ENCODE results near the gene RNF145. TPM values are rescaled to one million over a fixed set of nuclear protein-coding genes. Genes with fewer than 3 reads are reported as not detected.

The RNF145 gene
- total and polyA plus RNA-seq, 2 of the 13 experiments (the other 11 are each of a cell fraction or from before 2014, with no cell fraction given): 24.6 TPM

DNA sequence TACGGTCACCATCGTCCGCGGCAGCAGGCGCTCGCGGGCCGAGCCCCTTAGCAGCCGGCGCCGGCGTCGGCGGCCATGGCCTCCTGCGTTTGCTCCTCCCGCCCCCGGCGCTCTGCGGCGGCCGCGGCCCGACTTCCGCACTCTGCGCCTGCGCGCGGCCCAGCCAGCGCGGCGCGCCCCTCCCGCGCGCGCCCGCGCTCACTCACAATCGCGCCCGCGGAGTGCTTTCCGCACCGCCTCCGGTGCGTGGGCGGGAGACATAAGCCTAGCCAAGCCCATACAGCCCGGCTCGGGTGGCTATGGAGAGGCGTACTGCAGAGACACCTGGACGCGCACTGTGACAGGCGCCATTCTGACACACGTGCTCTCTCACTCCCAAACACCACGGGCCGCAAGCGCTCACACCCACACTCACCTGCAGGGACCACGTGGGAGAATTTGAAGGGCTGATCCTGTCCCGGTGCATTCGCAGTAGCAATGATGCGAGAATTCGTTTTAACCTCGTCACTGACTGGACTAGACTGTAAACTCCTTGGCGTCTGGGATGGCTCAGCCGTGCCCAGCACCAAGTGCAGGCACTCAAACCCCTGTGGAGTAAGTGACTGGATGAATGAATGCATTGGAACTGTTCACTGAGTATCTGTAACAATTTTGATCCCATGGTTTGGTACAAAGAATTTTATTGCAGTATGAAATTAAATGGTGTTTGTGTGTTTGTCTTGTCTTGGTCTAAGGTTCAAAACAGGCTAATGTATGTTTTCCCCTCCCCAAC lies at the start of gene RNF145 (continued):
- TF ChIP-seq ZNF740 (CRISPR knock-in tag; IDR thresholded peaks at IDR 0.05) (no peak), MEIS1 (CRISPR knock-in tag; IDR thresholded peaks at IDR 0.05; ENCODE audit: borderline replicate concordance) (peak; percentile 41), FOSL2 (CRISPR knock-in tag; IDR thresholded peaks at IDR 0.05) (peak; percentile 32; the same call in 1 of the 2 replicates), ZBTB37 (CRISPR knock-in tag; IDR thresholded peaks at IDR 0.05) (no peak), FOXP4 (CRISPR knock-in tag; IDR thresholded peaks at IDR 0.05) (no peak), NR1H2 (CRISPR knock-in tag; IDR thresholded peaks at IDR 0.05; ENCODE audit: borderline replicate concordance, low read depth) (no peak), THYN1 (CRISPR knock-in tag; IDR thresholded peaks at IDR 0.05; ENCODE audit: borderline replicate concordance, low read depth) (no peak), ZNF607 (CRISPR knock-in tag; IDR thresholded peaks at IDR 0.05; ENCODE audit: borderline replicate concordance) (peak; percentile 49), IKZF5 (CRISPR knock-in tag; IDR thresholded peaks at IDR 0.05) (peak; percentile 73; the same call in 1 of the 2 replicates), ATF7 (IDR thresholded peaks at IDR 0.05) (no peak), ATF7 (CRISPR knock-in tag; IDR thresholded peaks at IDR 0.05) (no peak), ZNF792 (CRISPR knock-in tag; IDR thresholded peaks at IDR 0.05) (peak; percentile 79)
- TF ChIP-seq, protein P1, sequence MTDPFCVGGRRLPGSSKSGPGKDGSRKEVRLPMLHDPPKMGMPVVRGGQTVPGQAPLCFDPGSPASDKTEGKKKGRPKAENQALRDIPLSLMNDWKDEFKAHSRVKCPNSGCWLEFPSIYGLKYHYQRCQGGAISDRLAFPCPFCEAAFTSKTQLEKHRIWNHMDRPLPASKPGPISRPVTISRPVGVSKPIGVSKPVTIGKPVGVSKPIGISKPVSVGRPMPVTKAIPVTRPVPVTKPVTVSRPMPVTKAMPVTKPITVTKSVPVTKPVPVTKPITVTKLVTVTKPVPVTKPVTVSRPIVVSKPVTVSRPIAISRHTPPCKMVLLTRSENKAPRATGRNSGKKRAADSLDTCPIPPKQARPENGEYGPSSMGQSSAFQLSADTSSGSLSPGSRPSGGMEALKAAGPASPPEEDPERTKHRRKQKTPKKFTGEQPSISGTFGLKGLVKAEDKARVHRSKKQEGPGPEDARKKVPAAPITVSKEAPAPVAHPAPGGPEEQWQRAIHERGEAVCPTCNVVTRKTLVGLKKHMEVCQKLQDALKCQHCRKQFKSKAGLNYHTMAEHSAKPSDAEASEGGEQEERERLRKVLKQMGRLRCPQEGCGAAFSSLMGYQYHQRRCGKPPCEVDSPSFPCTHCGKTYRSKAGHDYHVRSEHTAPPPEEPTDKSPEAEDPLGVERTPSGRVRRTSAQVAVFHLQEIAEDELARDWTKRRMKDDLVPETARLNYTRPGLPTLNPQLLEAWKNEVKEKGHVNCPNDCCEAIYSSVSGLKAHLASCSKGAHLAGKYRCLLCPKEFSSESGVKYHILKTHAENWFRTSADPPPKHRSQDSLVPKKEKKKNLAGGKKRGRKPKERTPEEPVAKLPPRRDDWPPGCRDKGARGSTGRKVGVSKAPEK (CRISPR knock-in tag; IDR thresholded peaks at IDR 0.05; ENCODE audit: borderline replicate concordance): peak; percentile 84; the same call in 1 of the 2 replicates
- TF ChIP-seq, protein P2, sequence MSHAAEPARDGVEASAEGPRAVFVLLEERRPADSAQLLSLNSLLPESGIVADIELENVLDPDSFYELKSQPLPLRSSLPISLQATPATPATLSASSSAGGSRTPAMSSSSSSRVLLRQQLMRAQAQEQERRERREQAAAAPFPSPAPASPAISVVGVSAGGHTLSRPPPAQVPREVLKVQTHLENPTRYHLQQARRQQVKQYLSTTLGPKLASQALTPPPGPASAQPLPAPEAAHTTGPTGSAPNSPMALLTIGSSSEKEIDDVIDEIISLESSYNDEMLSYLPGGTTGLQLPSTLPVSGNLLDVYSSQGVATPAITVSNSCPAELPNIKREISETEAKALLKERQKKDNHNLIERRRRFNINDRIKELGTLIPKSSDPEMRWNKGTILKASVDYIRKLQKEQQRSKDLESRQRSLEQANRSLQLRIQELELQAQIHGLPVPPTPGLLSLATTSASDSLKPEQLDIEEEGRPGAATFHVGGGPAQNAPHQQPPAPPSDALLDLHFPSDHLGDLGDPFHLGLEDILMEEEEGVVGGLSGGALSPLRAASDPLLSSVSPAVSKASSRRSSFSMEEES (CRISPR knock-in tag; IDR thresholded peaks at IDR 0.05): 0 out of 2 replicates have a peak, but pooled peaks have one; percentile 42
- TF ChIP-seq, protein P3, sequence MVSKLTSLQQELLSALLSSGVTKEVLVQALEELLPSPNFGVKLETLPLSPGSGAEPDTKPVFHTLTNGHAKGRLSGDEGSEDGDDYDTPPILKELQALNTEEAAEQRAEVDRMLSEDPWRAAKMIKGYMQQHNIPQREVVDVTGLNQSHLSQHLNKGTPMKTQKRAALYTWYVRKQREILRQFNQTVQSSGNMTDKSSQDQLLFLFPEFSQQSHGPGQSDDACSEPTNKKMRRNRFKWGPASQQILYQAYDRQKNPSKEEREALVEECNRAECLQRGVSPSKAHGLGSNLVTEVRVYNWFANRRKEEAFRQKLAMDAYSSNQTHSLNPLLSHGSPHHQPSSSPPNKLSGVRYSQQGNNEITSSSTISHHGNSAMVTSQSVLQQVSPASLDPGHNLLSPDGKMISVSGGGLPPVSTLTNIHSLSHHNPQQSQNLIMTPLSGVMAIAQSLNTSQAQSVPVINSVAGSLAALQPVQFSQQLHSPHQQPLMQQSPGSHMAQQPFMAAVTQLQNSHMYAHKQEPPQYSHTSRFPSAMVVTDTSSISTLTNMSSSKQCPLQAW (CRISPR knock-in tag; IDR thresholded peaks at IDR 0.05): no peak

Data from HepG2 (cell line).